ENCODE results near the gene ROBO2.

The ROBO2 gene

GRCh38 chr3:77052051-77052501, 12.2 kb downstream of the ROBO2 start:
- no peak for DNase-seq

- DNase-seq, result no peak
These were observed 13.1 kb downstream of the ROBO2 start for GRCh38 chr3:77052733-77053670.

GRCh38 chr3:77053795-77054194, 13.9 kb downstream of the ROBO2 start:
- DNase-seq, result no peak

- no peak for DNase-seq
These were observed 16.0 kb downstream of the ROBO2 start for GRCh38 chr3:77055841-77056341.

GRCh38 chr3:77059354-77059753, 19.5 kb downstream of the ROBO2 start:
- no peak for DNase-seq

- no peak for DNase-seq
These were observed 23.5 kb downstream of the ROBO2 start for GRCh38 chr3:77063423-77063822.

DNA sequence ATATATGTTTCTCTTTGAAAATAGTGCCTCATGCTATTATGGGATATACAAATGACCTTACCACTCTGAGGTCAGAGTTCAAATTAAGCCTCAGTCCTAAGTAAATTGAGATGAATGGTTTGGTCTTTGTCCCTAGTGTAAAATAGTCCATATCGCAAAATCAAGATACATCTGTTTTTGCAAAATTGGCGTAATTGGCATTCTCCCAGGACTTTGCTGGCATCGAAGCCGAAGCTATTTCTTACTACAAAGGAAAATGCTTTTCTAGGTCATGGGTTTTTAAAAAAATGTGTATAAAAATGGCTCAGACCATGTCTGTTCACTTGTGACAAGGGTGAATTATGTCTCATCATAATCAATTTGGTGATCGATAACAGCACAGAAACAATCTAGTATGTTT, 25.9 kb downstream of the ROBO2 start:
- DNase-seq, result no peak

- DNase-seq, result no peak
These were observed 26.9 kb downstream of the ROBO2 start for GRCh38 chr3:77066829-77067228.

DNA sequence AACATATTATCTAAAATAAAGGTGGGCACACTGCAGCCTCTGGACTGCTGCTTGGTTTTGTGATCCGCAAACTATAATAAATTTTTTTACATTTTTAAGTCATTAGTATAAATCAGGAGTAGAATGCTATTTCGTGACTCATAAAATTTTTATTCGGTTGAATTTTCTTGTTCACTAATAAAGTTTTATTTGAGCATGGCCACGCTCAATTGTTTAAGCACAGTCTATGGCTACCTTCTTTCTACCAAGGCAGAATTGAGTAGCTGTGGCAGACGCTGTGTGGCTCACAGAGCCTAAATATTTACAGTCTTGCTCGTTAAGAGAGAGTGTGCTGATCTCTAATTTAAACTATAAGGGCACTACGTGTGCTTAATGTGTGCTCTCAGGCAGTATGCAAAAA, 28.9 kb downstream of the ROBO2 start:
- DNase-seq, result no peak

DNA sequence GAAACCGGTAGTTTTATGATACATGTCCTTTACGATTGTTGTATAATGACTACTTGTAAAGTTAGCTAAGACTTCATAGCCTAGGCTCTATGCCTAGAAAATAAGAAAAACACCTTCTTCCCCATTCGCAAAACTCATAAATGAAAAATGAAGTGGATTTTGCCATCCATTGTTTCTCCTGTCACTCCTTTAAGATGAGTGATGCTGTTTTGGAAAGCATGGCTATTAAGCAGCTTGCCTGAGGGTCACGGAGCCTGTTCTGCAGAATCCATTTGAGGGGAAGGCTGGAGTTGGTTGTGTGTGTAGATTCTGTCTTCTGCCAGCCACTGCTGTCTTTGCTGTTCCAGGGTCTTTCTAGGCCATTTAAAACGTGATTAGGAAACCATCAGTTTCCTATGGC, 31.5 kb downstream of the ROBO2 start:
- no peak for DNase-seq

DNA sequence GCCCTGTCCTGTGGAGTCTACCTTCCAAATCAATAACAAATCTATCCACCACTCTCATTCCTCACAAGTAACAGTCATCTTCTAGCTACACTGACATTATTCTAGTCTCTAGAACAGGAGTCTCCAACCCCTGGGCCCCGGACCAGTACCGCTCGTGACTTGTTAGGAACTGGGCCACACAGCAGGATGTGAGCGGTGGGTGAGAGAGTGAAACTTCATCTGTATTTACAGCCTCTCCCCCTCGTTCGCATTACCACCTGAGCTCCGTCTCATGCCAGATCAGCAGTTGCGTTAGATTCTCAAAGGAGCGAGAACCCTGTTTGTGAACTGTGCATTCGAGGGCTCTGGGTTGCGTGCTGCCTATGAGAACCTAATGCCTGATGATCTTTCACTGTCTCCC, 31.9 kb downstream of the ROBO2 start:
- no peak for DNase-seq

DNA sequence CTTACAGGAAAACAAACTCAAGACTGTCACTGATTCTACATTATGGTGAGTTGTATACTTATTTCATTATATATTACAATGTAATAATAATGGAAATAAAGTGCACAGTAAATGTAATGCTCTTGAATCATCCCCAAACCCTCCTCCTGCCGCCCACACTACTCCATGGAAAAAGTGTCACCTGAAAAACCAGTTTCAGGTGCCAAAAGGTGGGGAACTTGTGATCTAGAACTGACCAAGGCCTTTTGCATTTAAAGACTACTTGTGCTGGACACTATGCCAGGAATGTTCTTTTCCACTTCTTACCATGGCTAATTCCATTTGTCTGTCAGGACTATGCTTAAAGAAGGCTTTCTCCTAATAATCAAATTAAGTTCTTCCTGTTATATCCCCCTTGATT, 32.3 kb downstream of the ROBO2 start:
- DNase-seq, result no peak

GRCh38 chr3:77078279-77078678, 38.4 kb downstream of the ROBO2 start:
- DNase-seq, result no peak

- no peak for DNase-seq
These were observed 40.2 kb downstream of the ROBO2 start for GRCh38 chr3:77079988-77080610.

DNA sequence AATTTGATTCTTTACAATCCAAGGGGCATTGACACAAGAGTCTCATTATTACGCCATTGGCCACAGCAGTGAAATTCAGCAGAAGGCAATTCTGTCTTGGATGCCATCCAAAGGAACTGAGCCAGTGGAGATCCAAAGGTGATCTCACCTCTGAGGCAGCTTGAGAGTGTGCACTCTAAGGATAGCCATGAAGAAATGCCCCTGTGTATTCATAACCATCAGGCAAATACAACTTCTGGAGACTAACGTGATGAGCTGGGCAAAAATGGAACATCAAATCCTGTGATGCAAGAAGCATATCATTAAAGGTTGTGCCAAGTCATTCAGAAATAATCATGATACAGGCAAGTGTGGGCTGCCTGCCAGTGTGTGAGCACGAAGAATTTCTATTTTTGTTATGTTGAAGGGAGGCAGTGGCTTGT, 41.4 kb downstream of the ROBO2 start:
- no peak for DNase-seq

- DNase-seq, result no peak
These were observed 44.6 kb downstream of the ROBO2 start for GRCh38 chr3:77084511-77084910.

GRCh38 chr3:77086408-77086807, 46.5 kb downstream of the ROBO2 start:
- no peak for DNase-seq

DNA sequence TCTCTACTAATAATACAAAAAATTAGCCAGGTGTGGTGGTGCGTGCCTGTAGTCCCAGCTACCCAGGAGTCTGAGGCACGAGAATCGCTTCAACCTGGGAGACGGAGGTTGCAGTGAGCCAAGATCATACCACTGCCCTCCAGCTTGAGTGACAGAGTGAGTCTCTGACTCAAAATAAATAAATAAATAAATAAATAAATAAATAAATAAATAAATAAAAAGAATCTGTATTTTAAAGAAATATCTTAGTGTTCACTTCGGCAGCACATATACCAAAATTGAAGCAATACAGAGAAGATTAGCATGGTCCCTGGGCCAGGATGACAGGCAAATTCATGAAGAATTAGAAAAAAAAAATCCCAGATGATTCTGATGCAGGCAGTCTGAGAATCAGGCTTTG, 51.9 kb downstream of the ROBO2 start:
- no peak for DNase-seq

DNA sequence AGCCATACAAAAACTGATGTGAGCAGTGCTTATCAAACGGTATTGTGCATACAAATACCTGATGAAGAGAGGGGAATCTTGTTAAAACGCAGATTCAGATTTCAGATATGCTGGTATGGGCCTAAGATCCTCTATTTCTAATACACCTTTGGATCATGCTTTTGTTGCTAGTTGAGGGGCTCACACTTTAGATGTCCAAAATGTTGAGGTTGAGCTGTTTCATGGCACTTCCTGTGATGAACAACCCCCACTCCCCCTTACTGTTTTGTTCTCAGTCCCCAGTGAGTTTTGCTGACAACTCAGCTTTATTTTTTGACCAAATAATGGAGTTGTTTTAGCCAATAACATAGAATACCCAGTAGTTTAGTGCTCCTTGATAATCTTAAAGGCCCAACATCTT, 53.2 kb downstream of the ROBO2 start:
- DNase-seq, result no peak

- DNase-seq, result no peak
These were observed 56.2 kb downstream of the ROBO2 start for GRCh38 chr3:77096145-77096544.

DNA sequence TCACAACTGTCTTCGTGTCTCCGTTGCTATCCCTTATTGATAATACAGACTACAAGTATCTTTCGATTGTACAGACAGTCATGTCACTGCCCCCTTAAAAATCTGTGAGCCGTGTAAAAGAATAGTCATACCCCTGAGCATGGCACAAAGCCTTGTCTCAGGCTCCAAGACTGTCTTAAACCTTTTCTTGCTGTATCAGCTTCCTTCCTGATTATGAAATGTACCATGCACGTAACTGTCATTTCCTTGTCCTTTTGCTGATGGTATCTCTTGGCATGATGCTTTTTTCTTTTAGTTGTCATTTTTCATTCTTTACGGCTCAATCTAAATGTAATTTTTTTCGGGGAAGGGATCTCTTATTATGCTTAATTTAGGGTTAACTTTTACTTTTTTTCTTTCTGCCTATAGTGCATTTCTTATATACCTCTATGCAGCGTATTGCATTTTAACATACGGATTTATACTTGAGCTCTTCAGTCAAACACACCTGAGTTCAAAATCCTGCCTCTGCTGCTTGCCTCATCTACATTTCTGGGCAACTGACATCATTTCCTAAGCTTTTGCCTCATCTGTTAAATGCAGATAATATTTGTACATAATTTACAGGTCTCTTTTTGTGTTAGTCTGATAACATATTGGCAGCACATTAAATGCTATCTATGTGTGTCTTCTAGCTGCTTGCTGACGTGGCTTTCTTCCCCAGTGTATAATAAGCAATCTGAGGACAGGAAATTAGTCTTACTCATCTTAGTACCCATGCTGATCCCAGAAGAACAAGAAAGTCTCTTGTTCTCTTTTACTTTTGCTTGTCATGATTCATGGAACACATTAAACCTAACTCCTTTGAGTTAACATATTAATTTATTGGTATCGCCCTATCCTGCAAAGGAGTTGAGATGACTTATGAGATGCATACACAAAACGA, 57.3 kb downstream of the ROBO2 start:
- peak in 1 of 2 donors; percentile 50 for DNase-seq

GRCh38 chr3:77102951-77103769, 63.3 kb downstream of the ROBO2 start:
- DNase-seq, result no peak
